ENCODE measurements around the gene TUBGCP6.
"Not testable (repeated sequence)": the region's sequence is repeated elsewhere in the genome, so short reads cannot be mapped to it uniquely, and the experiment has no call there.

Gene TUBGCP6

GRCh38 chr22:50280708-50281383 is 36.0 kb upstream of the TUBGCP6 start:
- in situ Hi-C loops (cut with MboI; ENCODE audit: low sequenced_read_pairs): no loop called here

GRCh38 chr22:50280022-50280707 is 35.3 kb upstream of the TUBGCP6 start:
- in situ Hi-C loops (cut with MboI; ENCODE audit: low sequenced_read_pairs): no loop called here

GRCh38 chr22:50278956-50279619 is 34.3 kb upstream of the TUBGCP6 start:
- in situ Hi-C loops (cut with MboI; ENCODE audit: low sequenced_read_pairs): no loop called here

- in situ Hi-C loops (cut with MboI; ENCODE audit: low sequenced_read_pairs): no loop called here
Measured at GRCh38 chr22:50278461-50278860, 33.6 kb upstream of the TUBGCP6 start.

GRCh38 chr22:50277761-50278160 is 32.9 kb upstream of the TUBGCP6 start:
- in situ Hi-C loops (cut with MboI; ENCODE audit: low sequenced_read_pairs): no loop called here

GRCh38 chr22:50276143-50276542 is 31.3 kb upstream of the TUBGCP6 start:
- in situ Hi-C loops (cut with MboI; ENCODE audit: low sequenced_read_pairs): no loop called here

GRCh38 chr22:50275181-50276055 is 30.6 kb upstream of the TUBGCP6 start:
- in situ Hi-C loops (cut with MboI; ENCODE audit: low sequenced_read_pairs): no loop called here

GRCh38 chr22:50274771-50275170 is 29.9 kb upstream of the TUBGCP6 start:
- in situ Hi-C loops (cut with MboI; ENCODE audit: low sequenced_read_pairs): no loop called here

GRCh38 chr22:50274311-50274710 is 29.5 kb upstream of the TUBGCP6 start:
- in situ Hi-C loops (cut with MboI; ENCODE audit: low sequenced_read_pairs): no loop called here

- in situ Hi-C loops (cut with MboI; ENCODE audit: low sequenced_read_pairs): not testable (repeated sequence)
Measured at GRCh38 chr22:50273781-50274180, 29.0 kb upstream of the TUBGCP6 start.

- in situ Hi-C loops (cut with MboI; ENCODE audit: low sequenced_read_pairs): not testable (repeated sequence)
Measured at GRCh38 chr22:50273352-50273751, 28.5 kb upstream of the TUBGCP6 start.

- in situ Hi-C loops (cut with MboI; ENCODE audit: low sequenced_read_pairs): no loop called here
Measured at GRCh38 chr22:50272044-50272802, 27.4 kb upstream of the TUBGCP6 start.

- in situ Hi-C loops (cut with MboI; ENCODE audit: low sequenced_read_pairs): no loop called here
Measured at GRCh38 chr22:50271519-50271970, 26.7 kb upstream of the TUBGCP6 start.

GRCh38 chr22:50270666-50271394 is 26.0 kb upstream of the TUBGCP6 start:
- in situ Hi-C loops (cut with MboI; ENCODE audit: low sequenced_read_pairs): no loop called here

- in situ Hi-C loops (cut with MboI; ENCODE audit: low sequenced_read_pairs): no loop called here
Measured at GRCh38 chr22:50269970-50270665, 25.3 kb upstream of the TUBGCP6 start, which contains the start of gene MAPK11. MAPK11 (minus strand) TSS chr22:50270380; CDS start chr22:50270292, 88 bp downstream.

GRCh38 chr22:50269573-50269969 is 24.7 kb upstream of the TUBGCP6 start:
- in situ Hi-C loops (cut with MboI; ENCODE audit: low sequenced_read_pairs): no loop called here

GRCh38 chr22:50268655-50269113 is 23.9 kb upstream of the TUBGCP6 start:
- in situ Hi-C loops (cut with MboI; ENCODE audit: low sequenced_read_pairs): no loop called here

- in situ Hi-C loops (cut with MboI; ENCODE audit: low sequenced_read_pairs): no loop called here
Measured at GRCh38 chr22:50267591-50268390, 23.0 kb upstream of the TUBGCP6 start.
